NCI-H1694 treated with DMSO at 0.1 percent for 48 hours (cell line): ENCODE measurements around the gene SLC2A4RG.
"Not testable (repeated sequence)": the region's sequence is repeated elsewhere in the genome, so short reads cannot be mapped to it uniquely, and the experiment has no call there.

ENCODE experiments used
- DNase-seq: peaks from one replicate; lab custom pipeline; 2025; lab: John Stamatoyannopoulos, UW

The SLC2A4RG gene

DNA sequence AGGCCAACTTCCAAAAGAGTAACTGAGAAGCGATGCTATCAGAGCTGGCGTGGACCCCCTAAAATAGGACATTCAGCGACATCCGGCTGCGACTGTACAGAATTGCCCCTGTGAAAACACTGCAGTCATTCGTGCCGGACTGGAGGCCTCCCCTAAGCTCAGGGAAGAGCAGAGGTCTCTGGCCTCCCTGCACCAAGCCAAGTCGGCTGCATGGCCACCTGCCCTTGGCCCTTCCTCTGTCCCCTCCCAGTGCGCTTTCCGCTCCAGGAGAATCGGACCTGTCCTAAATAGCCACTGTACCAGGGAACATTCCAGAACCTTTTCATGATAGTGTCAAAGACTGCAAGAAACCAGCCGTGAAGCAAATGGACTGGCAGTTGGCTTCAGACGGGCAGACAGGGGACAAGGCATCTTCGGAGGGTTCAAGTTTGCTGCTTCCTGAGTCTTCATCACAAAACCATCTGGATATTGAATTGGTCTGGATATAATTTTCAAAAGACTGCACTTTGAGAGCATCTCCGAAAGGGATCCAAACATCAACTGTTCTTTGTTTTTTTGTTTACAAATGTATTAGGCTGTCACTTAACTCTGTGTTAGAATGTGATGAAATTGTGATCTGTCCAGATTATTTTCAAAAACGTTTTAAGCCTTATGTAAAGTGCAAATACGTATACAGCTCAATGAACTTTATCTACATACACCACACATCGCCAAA lies 16.5 kb downstream of the SLC2A4RG start:
- no peak for DNase-seq

DNA sequence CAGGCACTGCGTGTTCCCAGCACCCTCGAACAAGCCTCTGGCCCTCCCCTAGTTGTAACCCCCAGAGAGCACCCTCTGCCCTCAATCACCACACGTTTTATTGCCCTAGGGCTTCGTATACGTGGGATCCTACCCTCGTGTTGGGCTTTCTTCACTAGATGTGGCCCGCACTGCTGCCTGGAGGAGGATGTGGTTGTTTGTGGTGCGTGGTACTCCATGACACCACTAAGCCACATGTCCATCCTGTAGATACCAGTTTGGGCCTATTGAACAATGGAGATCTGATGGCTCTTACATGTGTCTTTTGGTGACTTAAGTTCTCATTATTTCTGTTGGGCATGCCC lies 17.0 kb downstream of the SLC2A4RG start:
- DNase-seq: no peak

DNA sequence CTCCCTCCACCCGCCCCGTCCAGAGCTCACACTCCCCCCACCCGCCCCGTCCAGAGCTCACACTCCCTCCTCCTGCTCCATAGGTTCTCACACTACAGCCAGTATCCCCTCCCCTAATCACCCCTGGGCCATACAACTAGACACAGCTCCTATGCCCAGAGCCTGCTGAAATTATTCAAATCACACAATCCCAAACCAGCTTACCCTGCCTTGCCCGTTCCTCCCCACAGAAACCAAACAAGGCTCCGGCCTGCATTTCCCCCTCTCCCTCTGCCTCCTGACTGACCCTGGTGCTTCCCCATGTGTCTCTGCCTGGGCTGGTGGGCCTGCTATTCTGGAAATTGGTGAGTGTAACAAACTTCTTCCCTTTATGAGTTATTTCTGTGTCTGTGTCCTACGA lies 18.6 kb downstream of the SLC2A4RG start:
- no peak for DNase-seq

DNA sequence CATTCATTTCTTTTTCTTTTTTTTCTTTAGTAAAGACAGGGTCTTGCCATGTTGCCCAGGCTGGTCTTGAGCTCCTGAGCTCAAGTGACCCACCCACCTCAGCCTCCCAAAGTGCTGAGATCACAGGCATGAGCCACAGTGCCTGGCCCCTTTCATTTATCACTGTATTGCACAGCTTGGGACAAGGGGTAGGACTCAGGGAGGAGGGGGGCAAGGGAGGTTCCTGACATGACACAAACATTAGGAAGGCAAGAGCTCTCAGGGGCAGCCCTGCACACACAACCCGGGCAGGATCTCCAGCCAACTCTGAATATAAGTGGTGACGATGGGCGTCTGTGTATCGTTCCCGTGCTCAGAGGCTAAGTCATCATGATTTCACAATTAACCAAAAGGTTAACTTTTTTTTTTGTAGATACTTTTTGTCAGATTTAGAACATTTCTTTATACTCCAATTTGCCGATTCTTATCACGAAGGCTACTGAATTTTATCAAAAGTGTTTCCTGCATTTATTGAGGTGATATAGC lies 19.9 kb downstream of the SLC2A4RG start:
- no peak for DNase-seq

DNA sequence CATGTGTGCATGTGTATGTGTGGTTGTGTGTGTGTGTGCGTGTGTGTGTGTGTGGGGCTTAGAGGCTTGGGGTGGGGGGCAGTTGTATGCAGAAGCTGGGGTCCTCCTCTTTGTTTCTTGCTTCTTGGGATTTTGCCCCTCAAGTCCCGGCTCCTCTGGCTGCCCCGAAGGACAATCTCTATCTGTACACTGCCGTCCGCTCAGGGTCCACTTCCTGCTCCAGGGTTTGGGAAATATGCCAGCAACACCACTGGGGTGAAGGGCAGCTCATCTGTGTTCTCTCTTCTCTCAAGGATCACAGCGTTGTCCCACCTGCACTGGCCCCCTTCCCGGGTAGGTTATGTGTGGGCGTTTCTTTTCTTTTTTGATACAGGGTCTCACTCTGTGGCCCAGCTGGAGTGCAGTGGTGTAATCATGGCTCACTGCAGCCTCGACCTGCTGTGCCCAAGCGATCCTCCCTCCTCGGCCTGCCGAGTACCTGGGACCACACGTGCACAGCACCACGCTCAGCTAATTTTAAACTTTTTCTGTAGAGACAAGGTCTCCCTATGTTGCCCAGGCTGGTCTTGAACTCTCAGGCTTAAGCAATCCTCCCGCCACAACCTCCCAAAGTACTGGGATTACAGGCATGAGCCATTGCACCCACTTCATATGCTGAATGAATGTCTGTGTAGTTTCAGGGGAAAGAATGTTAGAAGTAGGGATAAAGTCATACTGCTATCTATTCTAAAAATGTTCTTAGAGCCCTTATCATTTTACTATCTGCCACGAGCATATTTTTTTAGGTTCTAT lies 25.7 kb downstream of the SLC2A4RG start:
- DNase-seq: no peak

DNA sequence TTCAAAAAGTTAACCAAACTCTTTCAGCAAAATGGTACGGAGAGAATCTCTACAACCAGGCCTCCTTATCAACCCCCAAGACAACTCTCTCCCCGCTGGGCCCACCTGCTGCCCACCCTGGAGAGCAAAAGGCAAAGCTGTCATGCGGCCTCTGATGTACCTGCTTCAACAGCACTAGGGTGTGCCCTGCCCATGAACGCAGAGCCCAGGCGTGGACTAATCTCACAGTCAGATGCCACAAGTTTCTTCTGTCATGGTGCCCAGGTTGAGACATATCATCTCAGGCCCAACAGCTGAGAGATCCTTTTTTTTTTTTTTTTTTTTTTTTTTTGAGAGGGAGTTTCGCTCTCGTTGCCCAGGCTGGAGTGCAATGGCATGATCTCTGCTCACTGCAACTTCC lies 26.3 kb downstream of the SLC2A4RG start:
- DNase-seq: no peak

DNA sequence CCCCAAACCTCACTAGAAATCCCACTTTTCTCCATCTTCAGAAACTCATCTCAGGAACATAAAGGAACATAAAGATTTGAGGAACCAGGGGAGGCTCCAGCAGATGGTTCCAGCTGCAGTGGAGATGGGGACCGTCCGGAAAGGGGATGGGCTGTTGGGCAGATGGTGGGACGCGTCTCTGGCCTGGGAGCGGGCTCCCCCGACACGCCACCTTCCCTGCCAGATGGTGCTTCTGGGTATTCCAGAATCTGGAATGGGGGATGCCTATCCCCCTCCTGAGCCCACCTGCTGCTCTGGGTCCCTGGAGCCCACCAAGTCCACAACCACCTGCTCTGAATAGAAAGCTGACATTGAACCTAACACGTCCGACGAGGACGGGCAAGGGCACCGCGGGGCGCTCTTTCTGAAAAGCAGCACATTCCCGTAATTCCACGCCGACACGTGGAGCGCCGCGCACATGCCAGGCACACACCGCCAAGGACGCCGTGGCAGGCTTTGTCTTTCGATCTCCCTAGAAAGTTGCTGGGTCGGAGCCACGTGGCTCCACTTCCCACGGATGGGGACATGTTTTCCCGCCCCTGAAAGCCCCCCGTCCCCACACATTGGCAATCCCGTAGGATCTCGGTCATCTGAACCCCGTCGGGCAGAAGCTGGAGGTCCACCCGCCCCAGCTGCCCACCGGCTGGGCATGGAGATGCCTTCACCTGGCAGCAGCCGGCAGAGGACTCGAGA lies 27.3 kb downstream of the SLC2A4RG start:
- peak; percentile 9 for DNase-seq

DNA sequence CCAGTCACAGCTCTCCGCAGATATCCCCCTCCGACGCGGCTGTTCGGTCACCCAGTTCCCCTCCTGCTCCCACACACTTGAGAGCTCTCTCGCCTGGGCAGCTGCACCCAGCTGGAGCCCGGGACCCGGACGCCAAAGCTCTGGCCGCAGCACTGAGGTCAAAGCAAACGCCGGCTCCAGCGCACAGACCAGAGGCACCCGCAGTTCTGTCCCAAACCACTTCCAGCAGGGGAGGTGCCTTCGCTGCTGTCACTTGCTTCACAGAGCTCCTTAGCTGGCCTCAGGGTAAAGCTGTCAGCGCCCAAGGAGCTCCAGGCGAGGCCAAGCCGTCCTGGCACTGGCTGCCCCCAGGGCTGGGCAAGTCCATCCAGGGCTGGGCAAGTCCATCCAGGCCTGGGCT lies 27.9 kb downstream of the SLC2A4RG start:
- no peak for DNase-seq

DNA sequence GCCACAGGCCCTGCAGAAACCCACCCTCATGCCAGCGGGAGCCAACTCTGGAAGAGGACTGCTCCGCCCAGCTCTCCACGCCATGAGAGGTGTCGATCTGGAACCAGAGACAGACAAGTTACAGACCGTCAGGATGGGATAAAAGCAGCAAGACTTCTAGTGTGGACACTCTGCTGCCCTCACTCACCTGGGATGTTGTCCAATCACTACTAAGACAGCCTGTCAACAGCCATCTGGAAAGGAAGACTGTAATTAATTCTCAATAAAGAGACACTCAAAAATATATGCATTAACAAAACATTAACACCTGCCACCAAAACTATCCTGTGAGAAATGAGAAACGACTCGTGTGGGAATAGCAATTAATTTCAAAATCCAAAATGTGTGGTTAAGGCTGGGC lies 28.3 kb downstream of the SLC2A4RG start:
- no peak for DNase-seq

DNA sequence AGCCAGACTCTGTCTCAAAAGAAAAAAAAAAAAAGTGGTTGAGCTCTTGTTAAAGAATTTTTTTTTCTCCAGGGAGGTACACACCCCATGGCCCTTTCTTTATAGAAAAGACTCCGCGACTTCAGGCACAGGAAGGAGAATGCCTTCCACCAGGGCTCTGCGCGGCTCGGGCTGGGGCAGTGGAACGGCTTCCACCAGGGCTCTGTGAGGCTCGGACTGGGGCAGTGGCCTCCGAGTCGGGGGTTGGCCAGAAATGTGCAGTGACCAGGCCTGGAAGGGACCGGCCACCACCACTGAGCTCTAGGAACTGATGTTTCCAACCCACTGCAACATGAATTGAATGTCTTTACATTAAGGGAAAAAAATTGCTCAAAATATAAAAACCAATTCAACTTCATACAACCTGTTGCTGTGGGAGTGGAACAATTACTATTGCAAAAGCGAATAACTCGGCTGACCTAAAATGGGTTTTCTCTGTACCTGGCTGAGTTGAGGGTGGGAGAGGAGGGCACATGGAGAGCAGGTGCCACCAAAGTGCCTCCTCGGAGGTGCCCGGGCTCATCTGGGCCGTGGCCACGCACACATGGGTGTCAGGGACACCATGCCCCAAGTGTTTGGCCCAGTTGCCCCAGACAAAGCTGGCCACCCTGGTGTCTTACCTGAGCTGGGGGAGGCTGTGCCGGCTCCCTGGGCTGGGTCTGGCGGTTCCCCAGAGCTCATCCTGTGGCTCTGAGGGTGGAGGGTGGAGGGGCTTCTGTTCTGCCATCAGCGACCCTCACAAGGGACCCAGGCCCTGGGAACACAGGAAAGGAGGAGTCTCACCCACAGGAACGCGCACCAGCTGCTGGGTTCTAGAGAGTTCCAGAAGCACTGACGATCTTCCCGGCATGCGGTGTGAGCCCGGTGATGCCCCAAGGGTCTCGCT lies 29.3 kb downstream of the SLC2A4RG start:
- no peak for DNase-seq

DNA sequence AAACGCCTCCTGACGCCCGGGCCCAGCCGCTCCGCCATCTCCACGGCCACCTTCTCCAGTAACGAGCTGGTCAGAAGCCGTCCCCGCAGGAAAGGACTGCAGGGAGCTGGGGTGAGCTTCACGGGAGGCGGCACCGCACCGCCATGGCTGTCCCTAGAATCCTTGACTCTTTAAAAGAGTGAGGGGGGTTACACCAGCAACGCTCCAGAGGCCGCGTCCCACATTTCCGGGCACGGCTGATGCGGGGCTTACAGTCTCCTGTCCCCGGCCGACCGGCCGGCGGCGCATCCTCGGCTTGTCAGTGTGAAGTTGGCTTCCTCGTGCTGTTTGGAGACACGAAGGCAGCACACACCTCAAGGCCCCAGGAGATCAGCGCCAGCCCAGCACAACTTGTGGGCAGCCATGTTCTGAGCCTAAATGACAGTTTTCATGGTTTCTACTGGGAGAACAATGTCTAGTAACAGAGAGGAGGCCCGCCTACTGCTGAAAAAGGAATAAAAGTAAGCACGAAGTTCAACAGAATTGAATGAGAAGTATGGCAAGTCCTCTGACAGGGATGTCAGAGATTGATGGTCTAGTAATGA lies 30.4 kb downstream of the SLC2A4RG start:
- no peak for DNase-seq

DNA sequence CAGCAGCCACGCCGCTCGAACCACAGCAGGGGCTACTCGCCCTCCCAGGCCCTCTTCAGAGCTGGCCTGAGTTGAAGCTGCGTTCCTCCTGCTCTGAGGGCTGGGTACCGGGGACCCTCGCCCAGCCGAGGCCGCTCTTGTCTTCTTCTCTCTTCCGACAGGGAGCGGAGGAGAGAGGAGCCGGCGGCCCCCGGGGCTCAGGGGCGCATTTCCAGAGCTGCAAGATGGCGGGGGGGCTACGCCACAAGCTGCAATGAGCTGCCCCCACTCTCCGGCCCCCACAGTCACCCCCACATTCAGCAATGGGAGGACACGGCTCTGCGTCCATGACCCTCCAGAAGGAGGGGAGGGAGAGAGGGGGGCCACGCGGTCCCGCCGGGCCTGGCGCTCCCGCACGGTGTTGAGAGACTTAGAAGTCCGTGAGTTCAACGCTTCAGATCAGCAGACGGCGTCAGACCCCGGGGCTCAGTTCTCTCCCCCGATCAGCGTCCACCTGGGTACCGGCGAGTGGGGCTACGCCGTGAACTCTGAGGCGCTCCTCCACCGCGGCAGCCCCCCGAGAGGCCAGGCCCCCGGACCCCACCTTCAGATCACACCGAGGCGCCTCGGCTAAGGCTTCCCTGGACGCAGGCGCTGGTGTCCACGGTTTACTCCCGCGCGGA lies 31.6 kb downstream of the SLC2A4RG start:
- no peak for DNase-seq

DNA sequence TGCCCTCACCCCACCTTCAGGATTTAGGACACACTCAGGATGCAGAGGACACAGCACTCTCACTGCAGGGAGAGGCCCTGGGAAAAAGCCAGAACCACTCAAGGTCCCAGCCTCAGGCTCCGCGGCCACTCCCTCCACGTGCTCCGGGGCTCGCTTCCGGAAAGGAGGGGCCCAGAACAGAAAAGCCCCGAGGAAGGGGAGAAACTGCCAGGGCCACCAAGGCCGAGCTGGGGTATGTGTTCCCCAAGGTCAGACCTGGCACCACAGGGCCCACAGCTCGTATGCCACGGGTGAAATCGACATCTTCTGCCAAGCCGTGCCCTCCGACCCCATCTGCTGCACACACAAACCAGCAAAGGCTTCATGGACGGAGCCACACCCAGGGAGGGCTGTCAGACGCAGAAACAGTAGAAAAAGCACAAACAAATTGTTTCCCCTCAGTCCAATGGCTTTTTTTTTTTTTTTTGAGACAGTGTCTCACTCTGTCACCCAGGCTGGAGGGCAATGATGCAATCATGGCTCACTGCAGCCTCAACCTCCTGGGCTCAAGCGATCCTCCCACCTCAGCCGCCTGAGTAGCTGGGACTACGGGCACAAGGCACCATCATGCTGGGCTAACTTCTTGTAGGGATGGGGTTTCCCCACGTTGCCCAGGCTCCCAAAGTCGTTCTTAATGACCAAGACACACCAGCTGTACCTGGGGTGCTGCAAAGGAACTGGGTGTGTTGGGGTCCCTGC lies 33.4 kb downstream of the SLC2A4RG start:
- no peak for DNase-seq

DNA sequence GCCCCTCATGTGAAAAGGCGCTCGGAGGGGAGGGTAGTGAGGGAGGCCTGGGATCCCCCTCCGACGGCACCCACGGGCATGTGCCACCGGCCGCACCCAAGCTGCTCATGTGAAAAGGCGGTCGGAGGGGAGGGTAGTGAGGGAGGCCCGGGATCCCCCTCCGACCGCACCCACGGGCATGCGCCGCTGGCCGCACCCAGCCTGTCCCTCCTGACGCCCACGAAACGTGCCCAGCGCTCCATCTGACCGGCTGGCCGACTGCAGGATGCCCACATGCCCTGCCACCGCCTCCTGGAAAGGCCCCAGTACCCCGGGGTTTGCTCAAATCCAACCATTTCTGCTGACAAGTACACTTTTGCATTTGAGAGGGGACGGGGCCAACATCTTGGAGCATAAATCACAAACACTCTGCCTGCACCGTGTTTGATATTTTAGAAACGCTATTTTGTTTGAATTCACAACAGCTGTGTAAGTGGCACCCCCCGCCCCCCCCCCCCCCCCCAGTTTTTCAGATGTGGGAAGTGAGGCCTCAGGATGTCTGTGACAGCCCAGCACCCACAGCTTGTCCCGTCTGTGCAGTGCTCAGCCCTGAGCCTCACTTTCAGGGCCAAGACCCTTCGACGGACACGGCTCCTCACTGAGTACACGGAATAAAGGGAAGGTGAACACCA lies 34.1 kb downstream of the SLC2A4RG start:
- no peak for DNase-seq

DNA sequence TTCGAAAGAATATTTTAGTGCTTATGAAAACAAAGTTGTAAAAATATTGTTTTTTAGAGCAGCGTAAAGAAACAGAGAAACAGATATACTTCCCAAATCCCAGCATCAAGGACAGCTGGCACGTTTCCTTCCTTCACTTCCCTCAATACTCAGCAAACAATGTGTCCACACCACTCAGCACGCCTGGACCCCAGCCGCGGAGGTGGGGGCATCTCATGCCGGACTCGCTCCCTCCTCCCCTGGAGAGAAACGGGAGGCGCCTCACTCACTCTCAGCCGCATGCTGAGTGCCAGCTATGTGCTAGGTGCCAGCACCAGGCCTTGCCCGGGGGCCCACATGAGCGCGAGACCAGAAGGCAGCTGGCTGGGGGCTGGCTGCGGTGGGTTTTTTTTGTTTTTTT lies 34.7 kb downstream of the SLC2A4RG start:
- DNase-seq: peak; percentile 10

DNA sequence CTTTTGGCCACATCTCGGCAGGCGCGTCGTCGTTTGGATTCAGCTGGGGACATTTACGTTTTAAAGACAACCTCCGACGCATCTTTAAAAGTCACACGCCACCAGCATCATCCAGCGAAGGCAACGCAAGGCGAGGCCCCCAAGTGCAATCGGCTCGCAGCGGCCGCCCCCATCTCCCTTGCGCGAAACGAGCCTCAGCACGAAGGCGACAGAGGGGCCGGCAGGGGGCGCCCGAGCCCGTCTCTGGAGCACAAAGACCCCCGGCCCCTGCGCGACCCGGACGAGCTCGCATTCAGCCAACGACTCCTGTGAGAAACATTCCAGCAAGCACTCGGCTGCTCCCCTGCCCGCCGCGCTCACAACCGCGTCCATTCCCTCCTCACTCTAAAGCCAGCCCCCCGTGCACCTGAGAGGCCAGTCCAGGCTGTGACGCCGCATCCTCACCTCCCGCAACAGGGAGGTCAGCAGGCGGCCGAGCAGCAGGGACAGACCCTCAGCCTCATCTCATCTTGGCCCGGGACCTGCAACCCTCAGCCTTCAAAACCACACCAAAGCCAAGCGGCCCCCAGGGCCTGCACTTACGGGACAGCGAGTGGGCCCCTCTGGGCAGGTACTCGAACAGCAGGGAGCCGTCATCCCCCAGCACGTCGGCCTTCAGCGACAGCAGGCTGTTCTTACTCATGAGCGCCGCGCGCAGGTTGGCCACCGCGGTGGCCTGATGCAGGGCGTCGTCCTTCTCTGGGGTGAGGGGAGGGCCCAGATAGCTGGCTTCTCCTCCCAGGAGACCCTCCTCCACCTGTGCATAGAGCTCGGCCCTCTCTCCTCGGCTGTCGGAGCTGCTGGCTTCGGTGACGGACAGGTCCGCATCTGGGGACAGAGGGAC lies 35.8 kb downstream of the SLC2A4RG start:
- DNase-seq: no peak

DNA sequence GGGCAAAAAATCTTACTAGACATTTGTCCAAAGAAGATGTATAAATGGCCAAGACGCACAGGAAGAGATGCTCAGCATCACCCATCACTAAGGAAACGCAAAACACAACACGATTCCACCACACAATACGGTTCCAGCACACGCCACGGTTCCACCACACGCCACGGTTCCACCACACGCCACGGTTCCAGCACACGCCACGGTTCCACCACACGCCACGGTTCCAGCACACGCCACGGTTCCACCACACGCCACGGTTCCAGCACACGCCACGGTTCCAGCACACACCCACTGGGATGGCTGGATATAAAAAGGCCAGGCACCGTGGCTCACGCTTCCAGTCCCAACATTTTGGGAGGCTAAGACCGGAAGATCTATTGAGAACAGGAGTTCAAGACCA lies 37.3 kb downstream of the SLC2A4RG start:
- not testable (repeated sequence) for DNase-seq

DNA sequence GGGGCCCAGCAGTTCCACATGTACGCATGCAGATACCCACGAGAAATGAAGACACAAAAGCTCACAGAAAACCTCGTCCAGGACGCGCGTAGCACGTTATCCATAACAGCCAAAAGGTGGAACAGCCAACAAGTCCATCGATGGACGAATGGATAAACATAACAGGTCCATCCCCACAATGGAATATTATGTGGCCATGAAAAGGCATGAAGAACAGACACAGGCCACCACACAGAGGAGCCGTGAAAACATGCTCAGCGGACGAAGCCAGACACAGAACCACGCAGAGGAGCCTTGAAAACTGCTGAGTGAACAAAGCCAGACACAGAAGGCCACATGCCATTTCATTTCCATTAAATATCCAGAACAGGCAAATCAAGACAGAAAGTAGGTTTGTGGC lies 38.0 kb downstream of the SLC2A4RG start:
- DNase-seq: no peak
